ENCODE data around the gene CHD6.

Gene CHD6

DNA sequence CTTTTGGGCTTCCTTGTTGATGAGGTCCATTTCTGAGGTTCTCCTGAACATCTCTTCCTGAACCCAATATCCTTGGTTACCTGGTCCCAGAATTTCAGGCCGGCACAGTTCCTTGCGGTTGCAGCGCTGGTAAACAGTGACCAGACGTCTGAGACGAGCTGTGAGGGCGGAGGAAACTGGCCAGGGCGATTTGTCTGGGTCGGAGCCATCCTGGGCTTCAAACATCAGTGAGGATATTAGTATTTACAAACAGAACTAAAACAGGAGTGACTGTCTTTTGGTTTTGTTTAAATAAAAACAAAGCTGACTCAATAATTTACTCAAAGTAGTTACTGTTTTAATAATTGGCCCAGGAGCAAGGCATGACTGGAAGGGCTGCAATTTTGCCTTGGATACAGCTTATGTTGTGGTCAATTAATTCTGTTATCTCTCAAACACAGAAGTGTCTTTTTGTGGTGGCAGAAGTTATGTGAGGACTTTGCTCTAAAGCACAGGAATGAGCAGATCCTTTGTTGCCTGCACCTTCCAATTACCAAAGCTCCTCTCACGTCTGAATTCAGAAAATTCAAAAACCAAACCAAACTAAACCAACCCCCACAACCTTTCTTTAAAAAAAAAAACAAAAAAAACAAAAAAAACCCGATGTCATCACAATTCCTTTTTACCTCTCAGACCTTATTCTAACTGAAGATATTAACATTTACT, 192.8 kb downstream of the CHD6 start:
- no peak for DNase-seq (ENCODE audit: low read depth in 2 of 2)

DNA sequence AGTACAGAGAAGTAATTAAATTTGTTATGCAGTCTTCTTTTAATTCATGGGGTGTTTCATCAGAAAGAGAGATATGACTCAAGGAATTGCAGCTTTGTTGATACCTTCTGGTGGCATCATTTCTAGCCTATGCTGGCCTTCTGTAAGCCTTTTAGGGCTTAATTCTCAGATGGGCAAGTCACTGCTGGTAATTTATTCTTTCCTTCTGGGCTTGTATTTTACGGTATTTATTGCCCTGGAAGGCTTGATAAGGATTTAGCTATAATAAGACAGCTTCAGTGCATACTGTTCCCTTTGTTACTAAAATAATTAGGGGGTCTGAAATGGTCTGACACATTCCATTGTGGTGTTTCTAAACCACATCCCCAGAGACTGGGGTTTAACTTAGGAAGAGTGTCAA, 193.6 kb downstream of the CHD6 start:
- DNase-seq (ENCODE audit: low read depth in 2 of 2): no peak

- no peak for DNase-seq (ENCODE audit: low read depth in 2 of 2)
These were observed 194.2 kb downstream of the CHD6 start for GRCh38 chr20:41424011-41424410.

GRCh38 chr20:41422953-41423352, 195.2 kb downstream of the CHD6 start:
- DNase-seq (ENCODE audit: low read depth in 2 of 2): no peak

DNA sequence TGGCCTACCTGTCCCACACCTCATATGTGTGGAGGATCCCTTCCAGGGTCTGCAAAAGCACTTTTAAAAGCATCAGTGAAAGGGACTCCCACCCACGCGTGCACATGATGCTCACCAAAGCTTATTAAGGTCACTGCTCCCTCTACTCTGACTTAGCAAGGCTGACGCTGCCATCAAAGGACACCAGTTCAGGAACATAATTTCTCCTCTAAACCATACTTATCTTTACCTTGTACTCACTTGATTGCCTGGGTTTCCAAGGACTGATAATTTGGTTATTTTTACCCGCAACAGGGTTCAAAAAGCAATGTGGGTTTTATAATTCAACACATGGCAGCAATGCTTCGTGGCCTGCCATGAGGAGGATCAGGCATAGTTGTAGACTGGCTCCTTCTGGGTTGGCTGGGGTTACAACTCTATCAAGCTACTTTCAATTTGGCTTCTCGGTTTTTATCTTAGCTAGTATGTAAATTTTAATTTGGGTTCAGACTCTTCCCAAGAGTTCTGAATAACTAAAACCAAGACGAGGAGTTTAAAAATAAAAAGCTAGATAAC, 199.4 kb downstream of the CHD6 start:
- no peak for DNase-seq (ENCODE audit: low read depth in 2 of 2)

GRCh38 chr20:41418031-41418430, 200.1 kb downstream of the CHD6 start:
- DNase-seq (ENCODE audit: low read depth in 2 of 2): no peak

DNA sequence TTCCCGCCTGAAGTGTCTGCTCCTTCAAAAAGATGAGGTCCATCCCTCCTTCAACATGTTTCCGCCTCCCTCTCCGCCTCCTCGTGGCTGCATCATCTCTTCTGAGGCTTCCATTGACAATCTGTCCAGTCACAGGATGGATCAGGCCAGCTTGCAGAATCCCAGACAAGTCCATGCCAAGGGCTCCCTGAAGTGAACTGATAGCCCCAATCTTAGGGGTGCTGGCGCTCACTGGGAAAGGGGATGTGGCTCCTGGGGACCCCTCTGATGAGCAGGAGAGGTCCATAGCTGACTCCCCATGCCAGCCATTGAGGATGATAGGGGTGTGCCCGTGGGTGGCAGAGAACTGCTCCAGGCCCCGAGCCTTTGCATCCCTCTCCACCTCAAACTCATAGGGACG, 203.0 kb downstream of the CHD6 start:
- DNase-seq (ENCODE audit: low read depth in 2 of 2): no peak

DNA sequence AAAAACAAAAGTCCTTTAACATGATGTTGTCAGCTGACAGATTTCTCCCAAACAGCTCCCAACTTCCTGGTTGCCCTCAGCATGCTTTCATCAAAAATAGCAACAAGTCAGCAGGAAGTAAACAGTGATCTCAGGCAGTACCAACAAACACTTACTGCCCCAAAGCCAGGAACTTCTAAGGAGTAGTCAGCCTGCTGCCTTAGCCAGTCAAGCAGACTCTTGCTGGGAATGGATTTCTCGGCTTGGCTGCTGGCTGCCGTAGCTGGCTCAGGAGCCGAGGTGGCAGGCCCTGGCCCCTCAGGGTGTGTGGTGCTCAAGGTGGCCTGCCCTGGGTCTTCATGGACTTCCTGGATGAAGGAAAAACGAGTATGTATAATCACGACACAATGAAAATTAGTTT, 205.0 kb downstream of the CHD6 start:
- DNase-seq (ENCODE audit: low read depth in 2 of 2): no peak

DNA sequence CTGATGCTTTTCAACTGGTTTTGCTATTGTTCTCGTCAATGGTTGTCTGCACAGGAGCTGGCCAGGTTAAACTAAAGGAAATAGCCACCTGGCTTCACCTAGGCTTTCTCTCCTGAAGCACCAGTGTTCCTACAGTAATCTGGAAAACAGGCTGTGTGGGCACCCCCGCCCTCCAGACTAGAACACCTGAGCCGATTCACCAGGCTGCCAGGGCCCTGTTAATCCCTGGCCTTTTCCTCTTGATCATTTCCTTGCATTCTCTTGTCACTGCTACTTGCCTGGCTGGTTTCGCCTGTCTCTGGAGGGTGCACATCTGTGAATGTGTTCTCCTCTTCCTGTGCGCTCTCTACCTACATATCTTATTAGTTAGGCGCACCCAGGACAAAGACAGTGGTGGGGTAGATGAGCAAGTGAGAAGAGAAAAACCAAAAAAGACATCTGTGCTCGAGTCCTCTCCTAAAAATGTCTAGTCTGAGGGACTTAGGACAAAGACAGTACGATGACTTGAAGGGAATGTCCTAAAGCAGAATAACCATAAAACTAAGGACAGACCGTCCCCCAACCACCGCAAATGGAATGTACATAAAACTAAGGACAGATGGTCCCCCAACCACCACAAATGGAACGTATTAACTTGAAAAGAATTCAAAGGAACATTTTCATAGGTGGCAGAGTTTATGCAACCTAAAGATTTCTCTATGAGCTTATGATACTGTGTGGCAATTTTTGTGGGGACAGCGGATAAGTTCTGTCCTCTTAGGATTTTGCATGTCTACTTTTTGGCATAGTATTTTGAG, 205.7 kb downstream of the CHD6 start:
- no peak for DNase-seq (ENCODE audit: low read depth in 2 of 2)

GRCh38 chr20:41411391-41411847, 206.8 kb downstream of the CHD6 start:
- DNase-seq (ENCODE audit: low read depth in 2 of 2): no peak

DNA sequence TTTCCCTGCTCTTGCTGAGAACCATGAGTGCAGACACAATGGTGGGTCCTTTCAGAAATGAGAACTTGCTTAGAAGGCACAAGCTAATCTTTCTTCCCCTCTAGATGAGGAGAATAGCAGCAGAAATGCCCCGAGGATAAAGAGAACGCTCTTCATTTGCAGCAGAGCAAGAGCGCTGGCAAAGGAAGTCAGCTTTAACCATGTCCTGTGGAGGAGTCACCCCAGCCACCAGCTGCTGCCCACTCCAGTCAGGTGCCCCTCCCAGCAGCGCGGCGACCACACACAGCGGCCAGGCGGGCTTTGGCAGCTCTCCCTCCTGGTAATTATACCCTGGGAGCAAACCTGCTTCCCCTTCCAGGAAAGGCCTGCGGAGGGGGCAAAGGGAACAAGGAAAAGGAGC, 209.2 kb downstream of the CHD6 start:
- no peak for DNase-seq (ENCODE audit: low read depth in 2 of 2)

DNA sequence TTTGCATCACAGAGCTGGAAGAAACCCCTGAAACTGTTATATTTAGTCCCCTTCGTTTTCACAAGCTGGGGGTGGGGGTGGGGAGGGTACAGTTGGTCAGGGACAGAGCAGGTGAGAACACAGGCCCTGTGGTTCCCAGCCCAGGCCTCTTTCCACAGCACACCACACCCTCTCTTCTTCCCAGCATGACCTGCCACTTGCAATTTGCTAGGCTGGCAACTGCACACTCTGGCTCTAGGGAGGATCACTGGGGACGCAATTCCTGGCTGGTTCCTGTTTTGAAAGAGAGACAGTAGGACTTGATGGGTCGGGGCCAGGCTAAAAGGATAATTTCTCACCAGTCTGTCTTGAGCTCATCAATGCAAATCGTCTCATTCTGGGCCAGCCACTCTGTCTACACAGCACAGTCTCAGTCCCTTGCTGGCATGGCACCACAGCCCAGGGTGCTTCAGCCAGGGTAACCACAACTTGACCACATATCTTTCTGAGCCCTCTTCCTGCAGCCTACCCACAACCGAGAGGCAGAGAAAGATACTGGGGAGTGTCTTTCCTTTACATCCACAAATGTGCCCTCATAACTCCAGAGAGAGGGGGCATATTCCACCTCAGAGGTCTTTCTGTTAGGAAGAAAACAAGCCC, 209.9 kb downstream of the CHD6 start:
- no peak for DNase-seq (ENCODE audit: low read depth in 2 of 2)

DNA sequence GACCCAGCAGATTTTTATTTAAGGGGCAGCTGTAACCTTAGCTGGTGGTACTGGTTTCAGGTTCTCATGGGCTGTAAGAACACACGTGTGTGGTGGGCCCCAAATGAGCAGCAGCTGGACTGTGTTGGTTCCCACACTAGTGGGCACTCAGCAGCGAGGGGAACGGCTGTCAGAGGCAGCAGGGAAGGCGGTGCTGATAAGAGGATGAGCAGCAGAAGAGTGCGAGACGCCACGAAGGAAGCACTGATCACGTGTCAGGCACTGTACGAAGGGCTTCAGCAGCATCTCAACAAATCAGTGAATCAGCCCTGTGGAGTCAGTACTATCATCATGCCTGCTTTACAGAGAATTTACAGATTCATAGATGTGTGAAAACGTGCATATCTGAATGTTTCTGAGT, 210.6 kb downstream of the CHD6 start:
- DNase-seq (ENCODE audit: low read depth in 2 of 2): no peak

- DNase-seq (ENCODE audit: low read depth in 2 of 2): no peak
These were observed 211.2 kb downstream of the CHD6 start for GRCh38 chr20:41406896-41407444.

- no peak for DNase-seq (ENCODE audit: low read depth in 2 of 2)
These were observed 211.8 kb downstream of the CHD6 start for GRCh38 chr20:41406353-41406752.

DNA sequence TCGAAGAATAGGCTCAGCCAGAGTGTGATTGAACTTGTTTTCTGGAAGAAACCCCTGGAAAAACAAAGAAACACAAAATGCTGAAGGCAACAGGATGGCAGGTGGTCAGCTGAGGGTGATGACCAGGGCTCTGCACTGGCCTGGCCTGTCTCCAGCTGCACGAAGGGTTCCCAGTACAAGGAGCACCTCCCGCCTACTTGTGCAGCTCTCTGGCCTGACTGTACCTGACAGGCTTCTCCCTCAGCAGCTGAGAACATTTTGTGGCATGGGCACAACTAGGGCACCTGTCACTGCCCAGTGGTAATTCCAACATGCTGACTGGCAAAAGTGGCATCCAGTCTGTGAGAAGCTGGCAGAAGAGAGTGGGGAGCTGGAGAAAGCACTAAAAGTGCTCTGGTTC, 212.7 kb downstream of the CHD6 start:
- no peak for DNase-seq (ENCODE audit: low read depth in 2 of 2)

DNA sequence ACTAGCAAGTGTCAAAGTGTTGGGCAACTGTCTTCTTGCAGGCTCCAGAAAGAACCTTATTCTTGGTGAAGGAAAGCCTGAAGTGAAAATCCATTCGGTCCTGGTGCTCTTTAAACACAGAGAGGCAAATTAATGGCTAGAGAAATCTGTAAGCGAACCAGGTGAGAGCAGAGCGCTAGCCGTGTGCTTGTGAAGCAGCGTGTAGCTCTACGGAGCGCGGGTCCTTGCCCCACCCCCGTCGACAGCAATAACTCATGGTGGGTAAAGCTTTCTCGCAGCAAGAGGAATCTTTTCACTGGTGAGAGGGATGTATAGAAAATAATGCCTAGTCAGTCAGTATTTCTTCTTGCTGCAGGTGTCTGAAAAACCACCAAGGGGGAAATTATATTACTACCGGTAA, 214.6 kb downstream of the CHD6 start:
- no peak for DNase-seq (ENCODE audit: low read depth in 2 of 2)

DNA sequence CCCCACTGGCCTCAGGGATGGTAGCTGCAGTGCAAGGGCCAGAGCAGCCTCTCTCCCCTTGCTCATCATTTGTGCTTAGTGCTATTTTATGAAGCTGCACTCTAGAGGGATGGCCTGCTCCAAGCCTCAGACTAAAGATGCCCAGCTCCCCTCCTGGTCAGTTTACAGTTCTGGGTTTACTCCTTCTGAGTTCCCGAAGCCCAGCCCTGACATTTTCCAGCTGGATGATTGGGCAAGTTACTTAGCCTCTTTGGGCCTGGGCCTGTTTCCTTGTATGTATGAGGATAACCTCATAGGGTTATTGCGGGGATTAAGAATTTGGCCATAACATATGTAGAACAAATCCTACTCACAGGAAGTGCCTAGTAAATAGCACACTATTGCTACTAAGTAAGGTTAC, 219.8 kb downstream of the CHD6 start:
- DNase-seq (ENCODE audit: low read depth in 2 of 2): no peak

GRCh38 chr20:41395667-41396664, 222.2 kb downstream of the CHD6 start:
- DNase-seq (ENCODE audit: low read depth in 2 of 2): no peak

- DNase-seq (ENCODE audit: low read depth in 2 of 2): no peak
These were observed 223.1 kb downstream of the CHD6 start for GRCh38 chr20:41394931-41395666.
